Activated CD8-positive, alpha-beta memory T cell treated with anti-CD3 and anti-CD28 coated beads for 1 hour (primary cell): Measurements from ENCODE around the gene NCR3LG1.

Experiments used
- DNase-seq, 2 donors: peaks; one replicate each; pipeline ENCODE4 v3.0.0-alpha.2; 2020; ENCODE audit warnings: low read depth in 1 of 2; ENCODE audit errors: extremely low read depth in 1 of 2

The NCR3LG1 gene

GRCh38 chr11:17391493-17392355 lies 40.1 kb downstream of the NCR3LG1 start:
- DNase-seq = no peak

- DNase-seq = no peak
These were observed 41.3 kb downstream of the NCR3LG1 start for GRCh38 chr11:17392872-17393271.

GRCh38 chr11:17393472-17393871 lies 41.9 kb downstream of the NCR3LG1 start:
- no peak for DNase-seq

- DNase-seq = no peak
These were observed 43.3 kb downstream of the NCR3LG1 start for GRCh38 chr11:17394743-17395390.

GRCh38 chr11:17395554-17395961 lies 44.0 kb downstream of the NCR3LG1 start:
- DNase-seq = no peak

- DNase-seq = no peak
These were observed 44.4 kb downstream of the NCR3LG1 start for GRCh38 chr11:17395978-17396377.

- no peak for DNase-seq
These were observed 45.2 kb downstream of the NCR3LG1 start for GRCh38 chr11:17396598-17397310.

GRCh38 chr11:17397311-17398002 lies 45.9 kb downstream of the NCR3LG1 start:
- no peak for DNase-seq

GRCh38 chr11:17399236-17399635 lies 47.6 kb downstream of the NCR3LG1 start:
- DNase-seq = no peak

GRCh38 chr11:17400048-17400775 lies 48.6 kb downstream of the NCR3LG1 start:
- DNase-seq = no peak

GRCh38 chr11:17401316-17401715 lies 49.7 kb downstream of the NCR3LG1 start:
- no peak for DNase-seq

GRCh38 chr11:17401841-17402240 lies 50.2 kb downstream of the NCR3LG1 start:
- DNase-seq = no peak

- no peak for DNase-seq
These were observed 50.9 kb downstream of the NCR3LG1 start for GRCh38 chr11:17402486-17402885.

GRCh38 chr11:17403980-17404759 lies 52.6 kb downstream of the NCR3LG1 start:
- DNase-seq = no peak

- no peak for DNase-seq
These were observed 53.8 kb downstream of the NCR3LG1 start for GRCh38 chr11:17405232-17406005.

GRCh38 chr11:17406082-17406817 lies 54.6 kb downstream of the NCR3LG1 start:
- DNase-seq = no peak

GRCh38 chr11:17406818-17407149 lies 55.2 kb downstream of the NCR3LG1 start:
- no peak for DNase-seq

GRCh38 chr11:17407575-17407974 lies 56.0 kb downstream of the NCR3LG1 start:
- no peak for DNase-seq
